CD14-positive monocyte (primary cell): ENCODE results near the gene C11orf91. TPM values are rescaled to one million over a fixed set of nuclear protein-coding genes. Genes with fewer than 3 reads are reported as not detected.
"Not testable (repeated sequence)": the region's sequence is repeated elsewhere in the genome, so short reads cannot be mapped to it uniquely, and the experiment has no call there.

Experiments used
- DNase-seq, 3 donors: peaks; one replicate each; pipeline ENCODE4 v3.0.0-alpha.2; 2011 to 2022
- H2AFZ ChIP-seq: 2 replicates; pipeline ENCODE4 v1.6.0; 2012; ENCODE audit warnings: mild to moderate bottlenecking, low read depth, low read length, inconsistent platforms; ENCODE audit not compliant: insufficient read depth, poor library complexity, severe bottlenecking
- H3K27ac ChIP-seq, 2 donors: 1 replicate in 1 of 2; 2 replicates in 1 of 2; pipeline ENCODE4 v1.5.1; 2012 to 2013; ENCODE audit warnings: low read length in 2 of 2, control low read depth in 1 of 2, inconsistent platforms in 1 of 2, low read depth in 1 of 2, mild to moderate bottlenecking in 1 of 2
- H3K27me3 ChIP-seq, 2 donors: one replicate each; pipeline versions ENCODE4 v1.6.0 to v1.6.1; 2011 to 2013; ENCODE audit warnings: low read length in 2 of 2; ENCODE audit not compliant: control insufficient read depth in 2 of 2, insufficient read depth in 2 of 2
- H3K36me3 ChIP-seq, 2 donors: replicated peaks in 1 of 2; 1 replicate in 1 of 2; 2 replicates in 1 of 2; pipeline versions ENCODE4 v1.5.1 to v1.6.1; 2012 to 2013; ENCODE audit warnings: low read length in 2 of 2, control low read depth in 1 of 2, inconsistent platforms in 1 of 2, mild to moderate bottlenecking in 1 of 2; ENCODE audit not compliant: insufficient read depth in 2 of 2, control insufficient read depth in 1 of 2
- H3K4me1 ChIP-seq, 2 donors: 1 replicate in 1 of 2; 2 replicates in 1 of 2; pipeline versions ENCODE4 v1.5.1 to v1.6.1; 2012 to 2013; ENCODE audit warnings: low read length in 2 of 2, control low read depth in 1 of 2, inconsistent platforms in 1 of 2, mild to moderate bottlenecking in 1 of 2, moderate library complexity in 1 of 2; ENCODE audit not compliant: insufficient read depth in 2 of 2, control insufficient read depth in 1 of 2
- H3K4me2 ChIP-seq: replicated peaks from 2 replicates; pipeline ENCODE3; 2012; ENCODE audit warnings: low read length, moderate library complexity, mild to moderate bottlenecking; ENCODE audit not compliant: poor library complexity, severe bottlenecking; ENCODE audit errors: extremely low read depth
- H3K4me3 ChIP-seq, 3 experiments: fragments of 200-600 bp in 1 of 3; sonication (generic) in 1 of 3; replicated peaks in 1 of 3; 1 replicate in 2 of 3; 2 replicates in 1 of 3; pipeline ENCODE4 v1.5.1; 2011 to 2013; ENCODE audit warnings: low read length in 3 of 3, mild to moderate bottlenecking in 3 of 3, control low read depth in 2 of 3, low read depth in 2 of 3, inconsistent platforms in 1 of 3, moderate library complexity in 1 of 3
- H3K79me2 ChIP-seq: 2 replicates; pipeline ENCODE4 v1.6.0; 2012; ENCODE audit warnings: mild to moderate bottlenecking, control low read depth, inconsistent platforms, low read length, moderate library complexity; ENCODE audit not compliant: insufficient read depth
- H3K9ac ChIP-seq: 2 replicates; pipeline ENCODE4 v1.6.0; 2017; ENCODE audit warnings: low read length, mild to moderate bottlenecking; ENCODE audit not compliant: insufficient read depth, poor library complexity, severe bottlenecking
- H3K9me3 ChIP-seq, 2 donors: replicated peaks in 1 of 2; 1 replicate in 1 of 2; 2 replicates in 1 of 2; pipeline versions ENCODE4 v1.5.1 to v1.6.1; 2012 to 2013; ENCODE audit warnings: low read length in 2 of 2, control low read depth in 1 of 2; ENCODE audit not compliant: control insufficient read depth in 1 of 2, insufficient read depth in 1 of 2
- H4K20me1 ChIP-seq: 2 replicates; pipeline ENCODE4 v1.6.0; 2012; ENCODE audit warnings: mild to moderate bottlenecking, low read length, control low read depth, moderate library complexity; ENCODE audit not compliant: insufficient read depth
- H3K27ac Mint-ChIP-seq, 7 donors: one replicate each; pipeline ENCODE4 v1.8.0; 2020; ENCODE audit warnings: mild to moderate bottlenecking in 7 of 7, mixed read lengths in 7 of 7, moderate library complexity in 6 of 7, inconsistent platforms in 2 of 7
- H3K27me3 Mint-ChIP-seq, 3 donors: one replicate each; pipeline ENCODE4 v1.8.0; 2021 to 2022; ENCODE audit warnings: low read depth in 3 of 3, mild to moderate bottlenecking in 3 of 3, mixed read lengths in 3 of 3, moderate library complexity in 3 of 3, inconsistent platforms in 1 of 3
- H3K36me3 Mint-ChIP-seq, 2 donors: one replicate each; pipeline ENCODE4 v1.8.0; 2020; ENCODE audit warnings: mixed read lengths in 2 of 2, inconsistent platforms in 1 of 2, mild to moderate bottlenecking in 1 of 2
- H3K4me1 Mint-ChIP-seq: one replicate; pipeline ENCODE4 v1.8.0; 2020; ENCODE audit warnings: mild to moderate bottlenecking, mixed read lengths
- H3K4me3 Mint-ChIP-seq, 2 donors: one replicate each; pipeline ENCODE4 v1.8.0; 2020; ENCODE audit warnings: mild to moderate bottlenecking in 2 of 2, mixed read lengths in 2 of 2, moderate library complexity in 1 of 2
- H3K9me3 Mint-ChIP-seq, 7 donors: one replicate each; pipeline ENCODE4 v1.8.0; 2020 to 2022; ENCODE audit warnings: mixed read lengths in 7 of 7, mild to moderate bottlenecking in 6 of 7, moderate library complexity in 6 of 7, inconsistent platforms in 2 of 7
- WGBS: methylation state at CpG from one replicate; pipeline ENCODE4 v1.1.5; 2013; ENCODE audit warnings: missing lambda C conversion rate; ENCODE audit not compliant: insufficient coverage; 5-methylcytosine and 5-hydroxymethylcytosine counted together
- intact Hi-C, 2 donors: fragments of 100-400 bp; cut with micrococcal nuclease; formaldehyde crosslinking; loops; one replicate each; pipeline versions ENCODE4 v1.15.0 to v1.15.1; 2023
- polyA plus RNA-seq, 3 donors: library from polyadenylated mRNA; depleted of rRNA in 1 of 3; unstranded in 2 of 3; stranded (reverse) in 1 of 3; fragments of 300-500 nt in 2 of 3; fragments of >200 nt in 1 of 3; fragmentation: Illumina TruSeq in 2 of 3; gene quantifications; 1 replicate in 2 of 3; 2 replicates in 1 of 3; pipeline ENCODE4 v1.2.3, GENCODE V29; 2012 to 2021
- TF ChIP-seq, protein P1 (sequence below): fragments of 200-600 bp; IDR thresholded peaks from one replicate; pipeline ENCODE4 v1.8.0; 2022; ENCODE audit warnings: antibody characterized with exemption, mild to moderate bottlenecking

The C11orf91 gene
- polyA plus RNA-seq, 3 donors, result not detected

DNA sequence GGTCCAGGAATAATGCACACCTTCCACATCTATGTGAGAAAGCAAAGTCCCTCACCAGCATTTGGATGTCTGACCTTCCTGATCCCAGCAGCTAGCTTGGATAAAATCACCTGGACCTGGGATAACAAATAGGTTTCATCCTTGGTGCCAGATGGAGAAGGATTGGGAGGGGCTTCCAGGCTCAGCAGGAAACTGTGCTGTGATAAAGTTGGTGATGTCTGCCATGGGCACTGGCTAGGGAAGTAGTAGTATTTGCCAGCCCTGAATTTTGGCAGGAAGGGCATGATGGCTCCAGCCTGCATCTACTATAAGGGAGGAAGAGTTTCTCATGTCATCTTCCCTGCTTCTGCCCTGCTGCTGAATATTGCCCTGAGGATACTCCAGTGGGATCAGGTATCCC is 37.5 kb downstream of the C11orf91 start:
- no peaks in the 10 kb centered on the region for H3K4me1 ChIP-seq
- H3K9ac ChIP-seq, result no peak overlapping the region
- H3K79me2 ChIP-seq, result no peaks in the 10 kb centered on the region
- no peaks in the 10 kb centered on the region for H3K9me3 ChIP-seq
- no peaks in the 10 kb centered on the region for H3K9me3 Mint-ChIP-seq
- H3K4me3 Mint-ChIP-seq, result no peak overlapping the region
- H3K36me3 Mint-ChIP-seq, result no peaks in the 10 kb centered on the region
- H2AFZ ChIP-seq, result no peak overlapping the region
- H3K4me2 ChIP-seq, result no peak overlapping the region
- no peaks in the 10 kb centered on the region for H3K27me3 ChIP-seq
- no peaks in the 10 kb centered on the region for H3K4me1 Mint-ChIP-seq
- no peak for DNase-seq
- no peaks in the 10 kb centered on the region for H4K20me1 ChIP-seq
- peaks cover 2 to 11% (median 9%) of the 10 kb centered on the region in 3 donors for H3K27me3 Mint-ChIP-seq
- intact Hi-C loops, result no loop called here
- H3K4me3 ChIP-seq, result no peak overlapping the region
- H3K27ac ChIP-seq, result no peak overlapping the region
- no peaks in the 10 kb centered on the region for H3K36me3 ChIP-seq
- TF ChIP-seq, protein P1, sequence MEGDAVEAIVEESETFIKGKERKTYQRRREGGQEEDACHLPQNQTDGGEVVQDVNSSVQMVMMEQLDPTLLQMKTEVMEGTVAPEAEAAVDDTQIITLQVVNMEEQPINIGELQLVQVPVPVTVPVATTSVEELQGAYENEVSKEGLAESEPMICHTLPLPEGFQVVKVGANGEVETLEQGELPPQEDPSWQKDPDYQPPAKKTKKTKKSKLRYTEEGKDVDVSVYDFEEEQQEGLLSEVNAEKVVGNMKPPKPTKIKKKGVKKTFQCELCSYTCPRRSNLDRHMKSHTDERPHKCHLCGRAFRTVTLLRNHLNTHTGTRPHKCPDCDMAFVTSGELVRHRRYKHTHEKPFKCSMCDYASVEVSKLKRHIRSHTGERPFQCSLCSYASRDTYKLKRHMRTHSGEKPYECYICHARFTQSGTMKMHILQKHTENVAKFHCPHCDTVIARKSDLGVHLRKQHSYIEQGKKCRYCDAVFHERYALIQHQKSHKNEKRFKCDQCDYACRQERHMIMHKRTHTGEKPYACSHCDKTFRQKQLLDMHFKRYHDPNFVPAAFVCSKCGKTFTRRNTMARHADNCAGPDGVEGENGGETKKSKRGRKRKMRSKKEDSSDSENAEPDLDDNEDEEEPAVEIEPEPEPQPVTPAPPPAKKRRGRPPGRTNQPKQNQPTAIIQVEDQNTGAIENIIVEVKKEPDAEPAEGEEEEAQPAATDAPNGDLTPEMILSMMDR, result no peak
- H3K27ac Mint-ChIP-seq, result no peak overlapping the region

DNA sequence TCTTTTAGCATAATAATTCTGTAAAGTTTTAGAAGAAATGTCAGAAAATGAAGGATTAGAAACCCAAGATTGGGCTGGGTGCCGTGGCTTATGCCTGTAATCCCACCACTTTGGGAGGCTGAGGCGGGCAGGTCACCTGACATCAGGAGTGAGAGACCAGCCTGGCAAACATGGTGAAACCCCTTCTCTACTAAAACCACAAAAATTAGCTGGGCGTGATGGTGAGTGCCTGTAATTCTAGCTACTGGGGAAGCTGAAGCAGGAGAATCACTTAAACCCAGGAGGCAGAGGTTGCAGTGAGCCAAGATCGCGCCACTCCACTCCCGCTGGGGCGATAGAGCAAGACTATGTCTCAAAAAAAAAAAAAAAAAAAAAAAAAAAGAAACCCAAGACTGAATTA is 39.1 kb downstream of the C11orf91 start:
- H3K27me3 Mint-ChIP-seq, H3K79me2 ChIP-seq, H3K9me3 ChIP-seq, H4K20me1 ChIP-seq, H3K4me1 ChIP-seq, H3K9me3 Mint-ChIP-seq, H3K36me3 Mint-ChIP-seq, H3K27me3 ChIP-seq, DNase-seq, H2AFZ ChIP-seq, H3K27ac Mint-ChIP-seq, H3K4me2 ChIP-seq, H3K4me3 ChIP-seq, H3K27ac ChIP-seq, H3K4me3 Mint-ChIP-seq, H3K4me1 Mint-ChIP-seq, intact Hi-C loops, H3K9ac ChIP-seq, H3K36me3 ChIP-seq: not testable (repeated sequence)
- WGBS, result no CpG with 5 or more reads among the region's 7 CpGs
